ENCODE data around the gene SECTM1.
"Not testable (repeated sequence)": the region's sequence is repeated elsewhere in the genome, so short reads cannot be mapped to it uniquely, and the experiment has no call there.

SECTM1 gene

DNA sequence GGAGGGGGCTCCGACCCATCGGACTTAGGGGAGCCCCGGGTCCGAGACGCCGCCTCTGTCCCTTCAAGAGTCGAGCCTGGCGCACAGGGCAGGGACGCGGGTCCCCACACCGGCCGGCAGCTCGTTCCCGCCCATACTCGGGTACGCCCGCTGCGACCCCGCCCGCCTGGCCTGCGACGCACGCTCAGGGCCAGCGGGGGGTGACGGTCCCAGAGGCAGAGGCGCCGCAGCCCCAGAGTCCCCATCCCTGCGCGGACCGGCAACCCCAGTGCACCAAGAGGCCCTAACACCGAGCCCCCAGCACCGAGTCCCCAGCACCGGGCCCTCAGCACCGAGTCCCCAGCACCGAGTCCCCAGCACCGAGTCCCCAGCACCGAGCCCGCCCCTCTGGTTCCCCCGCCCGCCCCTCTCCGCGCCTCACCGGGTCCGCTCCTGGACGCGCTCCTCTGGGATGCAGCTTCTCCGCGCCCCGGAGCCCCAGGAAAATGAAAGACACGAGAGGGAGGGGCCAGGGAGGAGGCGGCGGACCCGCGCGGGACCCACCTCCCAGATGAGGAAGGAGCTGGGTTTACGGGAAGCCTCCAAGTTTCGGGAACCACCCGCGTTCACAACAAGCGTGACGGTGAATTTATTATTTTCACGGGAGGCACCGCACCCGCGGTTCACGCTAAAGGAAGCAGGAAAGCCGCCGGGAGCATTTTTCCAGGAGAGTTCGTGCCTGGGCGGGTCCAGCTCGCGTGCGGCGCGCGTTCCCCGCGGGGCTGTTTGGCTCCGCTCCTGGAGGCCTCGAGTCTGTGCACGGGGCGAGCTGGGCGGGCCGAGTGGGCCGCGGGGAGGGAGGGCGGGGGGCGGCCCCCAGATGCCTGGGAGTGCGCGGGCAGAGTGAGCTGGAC is at the start of gene SECTM1:
SECTM1 (minus strand) TSS at position 488 of the 893 bp plus-strand sequence. CDS start 6,526 bp downstream, outside the sequence.
- no peak for DNase-seq (ENCODE audit: low spot score)

DNA sequence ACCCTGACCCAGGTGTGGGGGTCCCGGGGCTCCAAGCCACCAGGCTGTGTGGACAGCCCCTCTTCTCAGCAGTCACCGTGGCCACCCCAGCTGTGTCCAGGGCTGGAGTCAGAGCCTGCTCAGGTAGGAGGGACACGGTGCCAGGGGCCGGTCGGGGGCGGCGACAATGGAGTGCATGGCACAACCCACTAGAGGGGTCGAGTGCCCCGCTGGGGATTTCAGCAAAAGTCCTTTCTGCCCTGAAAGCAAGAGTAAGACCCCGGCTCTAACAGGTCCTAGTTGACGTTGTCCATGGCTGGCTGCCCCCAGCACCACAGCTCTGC is 49.3 kb upstream of the SECTM1 start:
- no peak for DNase-seq (ENCODE audit: low spot score)

DNA sequence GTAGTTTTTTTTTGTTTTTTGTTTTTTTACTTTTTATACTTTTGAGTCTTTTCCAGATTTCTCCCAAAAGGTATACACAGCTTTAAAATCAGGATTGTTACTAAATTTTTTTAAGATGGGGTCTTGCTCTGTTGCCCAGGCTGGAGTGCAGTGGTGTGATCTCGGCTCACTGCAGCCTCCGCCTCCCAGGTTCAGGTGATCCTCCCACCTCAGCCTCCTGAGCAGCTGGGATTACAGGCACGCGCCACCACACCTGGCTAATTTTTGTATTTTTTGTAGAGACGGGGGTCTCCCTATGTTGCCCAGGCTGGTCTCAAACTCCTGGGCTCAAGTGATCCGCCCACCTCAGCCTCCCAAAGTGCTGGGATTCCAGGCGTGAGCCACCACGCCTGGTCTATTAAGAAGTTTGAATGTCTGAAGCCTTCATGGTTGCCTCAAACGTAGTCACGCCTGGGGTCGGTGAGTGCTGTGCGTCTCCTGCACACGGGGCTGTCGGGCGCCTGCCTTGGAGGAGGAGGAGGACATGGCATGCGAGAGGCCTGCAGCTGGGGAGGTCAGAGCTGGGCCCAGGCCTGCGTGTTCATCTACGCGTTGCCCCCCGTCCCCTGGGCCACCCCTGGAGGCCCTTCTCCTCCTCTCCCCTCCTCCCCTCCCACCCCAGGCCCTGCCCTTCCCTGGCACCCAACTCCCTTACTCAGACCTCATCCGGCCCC is 48.8 kb upstream of the SECTM1 start:
- DNase-seq (ENCODE audit: low spot score), result not testable (repeated sequence)

DNA sequence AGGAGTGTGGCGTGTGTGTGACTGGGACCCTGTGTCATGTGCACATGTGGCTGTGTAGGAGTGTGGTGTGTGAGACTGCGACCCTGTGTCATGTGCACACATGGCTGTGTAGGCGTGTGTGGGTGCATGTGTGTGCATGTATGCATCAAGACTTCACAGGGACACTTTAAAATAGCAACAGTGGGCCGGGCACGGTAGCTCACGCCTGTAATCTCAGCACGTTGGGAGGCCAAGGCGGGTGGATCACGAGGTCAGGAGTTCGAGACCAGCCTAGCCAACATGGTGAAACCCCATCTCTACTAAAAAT is 48.1 kb upstream of the SECTM1 start:
- DNase-seq (ENCODE audit: low spot score), result not testable (repeated sequence)

DNA sequence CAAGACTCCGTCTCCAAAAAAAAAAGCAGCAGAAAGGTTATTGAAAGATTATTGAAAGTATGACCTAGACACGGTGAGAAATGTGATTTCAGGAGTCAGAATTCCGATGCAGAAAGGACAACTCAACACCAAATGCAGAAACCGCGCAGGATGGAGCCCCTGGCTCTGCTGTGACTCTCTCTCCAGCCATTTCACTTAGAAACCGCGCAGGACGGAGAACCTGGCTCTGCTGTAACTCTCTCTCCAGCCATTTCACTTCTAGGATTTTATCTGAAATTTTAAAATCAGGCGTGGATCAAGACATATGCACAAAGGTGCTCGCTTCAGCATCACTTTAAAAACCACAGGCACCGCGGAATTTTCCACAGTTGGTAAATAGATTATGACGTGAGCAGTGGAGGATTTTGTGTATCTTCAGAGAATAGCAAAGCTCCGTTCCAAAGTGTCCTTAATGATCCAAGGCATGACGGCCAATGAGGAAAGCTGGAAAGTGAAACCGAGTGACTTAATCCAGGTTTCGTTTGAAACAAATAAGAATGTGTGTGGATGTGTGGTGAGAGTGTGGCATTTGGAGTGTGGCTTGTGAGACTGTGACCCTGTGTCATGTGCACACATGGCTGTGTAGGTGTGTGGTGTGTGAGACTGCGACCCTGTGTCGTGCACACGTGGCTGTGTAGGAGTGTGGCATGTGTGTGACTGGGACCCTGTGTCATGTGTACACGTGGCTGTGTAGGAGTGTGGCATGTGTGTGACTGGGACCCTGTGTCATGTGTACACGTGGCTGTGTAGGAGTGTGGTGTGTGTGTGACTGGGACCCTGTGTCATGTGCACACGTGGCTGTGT is 47.5 kb upstream of the SECTM1 start:
- DNase-seq (ENCODE audit: low spot score), result peak; percentile 44

DNA sequence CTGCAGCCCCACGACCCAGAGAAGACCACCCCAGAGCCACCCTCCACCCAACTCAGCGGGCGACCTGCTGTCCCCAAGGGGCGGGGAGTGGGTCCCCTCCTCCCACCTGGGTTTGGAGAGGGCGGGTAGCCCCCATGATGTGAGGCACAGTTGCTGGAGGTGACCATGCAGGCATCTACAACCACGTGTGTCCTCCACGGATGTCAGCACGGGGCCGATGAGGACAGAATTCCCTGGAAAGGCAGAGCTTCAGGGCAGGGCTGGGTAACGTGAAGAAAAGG is 45.1 kb upstream of the SECTM1 start:
- DNase-seq (ENCODE audit: low spot score), result no peak

DNA sequence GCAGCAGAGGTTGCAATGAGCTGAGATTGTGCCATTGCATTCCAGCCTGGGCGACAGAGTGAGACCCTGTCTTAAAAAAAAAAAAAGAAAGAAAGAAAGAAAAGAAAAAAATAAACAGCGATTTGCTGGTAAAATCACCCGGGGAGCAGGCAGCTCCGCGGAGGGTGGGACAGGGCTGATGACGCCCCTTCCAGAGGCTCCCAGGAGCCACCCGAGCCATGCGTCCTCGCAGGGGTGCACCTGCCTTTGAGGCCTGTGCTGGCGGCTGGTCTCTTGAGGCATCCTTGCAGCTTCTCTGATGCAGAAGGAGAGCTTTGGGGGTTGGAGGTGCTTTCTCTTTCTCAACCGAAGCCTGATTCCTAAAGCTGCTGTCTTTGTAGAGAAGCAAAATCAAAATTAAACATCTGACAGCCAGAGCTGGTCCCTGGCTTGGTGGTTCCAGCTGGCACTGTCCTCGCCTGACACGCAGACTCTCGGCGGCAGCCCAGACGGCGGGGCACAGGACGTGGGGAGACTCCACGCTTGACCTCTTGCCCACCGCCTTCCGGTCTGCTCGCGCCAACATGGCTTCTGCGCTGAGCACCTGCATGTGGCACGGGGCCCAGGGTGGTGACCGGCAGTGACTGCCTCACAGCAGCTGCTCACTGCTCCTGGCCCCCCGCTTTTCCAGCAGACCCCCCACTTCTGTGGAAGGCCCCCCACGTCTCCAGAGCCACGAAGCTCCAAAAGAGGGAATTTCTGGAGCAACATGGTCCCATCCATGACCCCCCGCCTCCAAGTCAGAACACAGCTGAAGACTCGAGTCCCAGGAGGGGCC is 44.6 kb upstream of the SECTM1 start:
- DNase-seq (ENCODE audit: low spot score), result no peak

DNA sequence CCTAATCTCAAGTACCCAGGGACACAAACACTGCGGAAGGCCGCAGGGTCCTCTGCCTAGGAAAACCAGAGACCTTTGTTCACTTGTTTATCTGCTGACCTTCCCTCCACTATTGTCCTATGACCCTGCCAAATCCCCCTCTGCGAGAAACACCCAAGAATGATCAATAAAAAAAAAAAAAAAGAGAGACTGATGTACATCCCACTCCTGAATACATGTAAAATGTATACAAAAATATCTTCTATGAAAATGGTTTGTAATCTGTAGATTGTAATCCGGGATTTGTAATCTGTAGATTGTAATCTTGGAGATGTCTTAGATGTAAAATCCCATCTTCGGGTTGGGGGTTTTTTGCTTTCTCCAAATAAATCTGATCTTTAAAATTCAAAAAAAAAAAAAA is 43.7 kb upstream of the SECTM1 start:
- DNase-seq (ENCODE audit: low spot score), result not testable (repeated sequence)

DNA sequence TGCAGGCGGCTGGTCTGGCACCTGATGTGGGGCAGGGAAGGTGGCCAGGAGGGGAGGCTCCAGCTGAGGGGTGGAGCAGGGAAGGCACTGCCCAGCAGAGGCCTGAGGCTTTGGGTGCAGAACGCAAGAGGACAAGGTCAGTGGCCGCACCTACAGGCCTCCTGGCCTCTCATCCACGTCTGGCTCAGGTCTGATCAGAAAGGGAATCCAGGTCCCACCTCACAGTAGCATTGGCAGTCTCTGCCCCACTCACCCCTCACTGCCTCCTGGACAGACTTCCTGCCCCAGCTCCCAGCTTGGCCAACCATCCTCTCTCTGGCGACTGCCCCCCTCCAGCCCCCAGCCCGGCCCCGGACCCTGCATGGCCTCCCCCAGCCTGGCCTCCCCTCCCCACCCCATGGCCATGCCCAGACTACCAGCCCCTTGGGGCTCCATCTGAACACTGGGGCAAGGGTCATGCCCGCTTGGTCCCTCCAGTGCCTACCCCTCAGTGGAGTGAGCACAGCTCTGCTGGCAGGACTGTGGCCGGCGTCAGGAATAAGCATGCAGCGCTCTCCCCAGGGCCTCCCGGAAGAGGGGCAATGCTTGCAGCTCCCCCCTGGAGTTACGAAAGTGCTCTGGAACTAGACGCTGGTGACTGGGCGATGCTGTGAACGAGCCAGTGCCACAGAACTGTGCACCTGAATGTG is 42.6 kb upstream of the SECTM1 start:
- no peak for DNase-seq (ENCODE audit: low spot score)

DNA sequence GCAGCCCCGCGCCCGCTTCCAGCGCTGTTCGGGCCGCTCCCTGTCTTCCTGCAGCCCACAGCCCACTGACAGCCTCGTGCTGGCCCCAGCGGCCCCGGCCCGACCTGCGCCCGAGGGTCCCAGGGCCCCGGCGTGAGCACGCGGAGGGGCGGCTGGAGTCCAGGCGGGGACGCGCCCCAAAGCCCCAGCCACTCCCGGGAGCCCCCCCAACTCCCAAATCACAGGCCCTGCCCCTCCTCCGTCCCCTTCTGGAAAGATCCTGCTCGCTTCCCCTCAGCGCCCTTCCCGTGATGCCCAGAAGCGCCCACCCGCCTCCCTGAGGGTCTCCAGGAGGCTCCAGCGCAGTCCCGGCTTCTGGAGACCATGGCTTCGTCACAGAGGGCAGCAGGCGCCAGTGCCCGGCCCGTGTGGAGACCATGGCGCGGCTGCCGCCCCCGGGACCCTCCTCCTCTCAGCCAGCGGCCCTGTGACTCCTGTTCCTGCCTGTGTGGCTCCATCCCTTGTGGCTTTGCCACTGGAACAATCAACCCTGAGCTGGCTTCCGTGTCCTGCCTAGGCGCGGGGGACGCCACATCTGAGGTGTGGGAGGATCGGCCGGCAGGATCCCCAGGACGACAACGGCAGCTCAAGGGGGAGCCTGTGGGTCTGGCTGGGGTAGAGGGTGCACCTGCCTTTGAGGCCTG is 41.9 kb upstream of the SECTM1 start:
- no peak for DNase-seq (ENCODE audit: low spot score)

DNA sequence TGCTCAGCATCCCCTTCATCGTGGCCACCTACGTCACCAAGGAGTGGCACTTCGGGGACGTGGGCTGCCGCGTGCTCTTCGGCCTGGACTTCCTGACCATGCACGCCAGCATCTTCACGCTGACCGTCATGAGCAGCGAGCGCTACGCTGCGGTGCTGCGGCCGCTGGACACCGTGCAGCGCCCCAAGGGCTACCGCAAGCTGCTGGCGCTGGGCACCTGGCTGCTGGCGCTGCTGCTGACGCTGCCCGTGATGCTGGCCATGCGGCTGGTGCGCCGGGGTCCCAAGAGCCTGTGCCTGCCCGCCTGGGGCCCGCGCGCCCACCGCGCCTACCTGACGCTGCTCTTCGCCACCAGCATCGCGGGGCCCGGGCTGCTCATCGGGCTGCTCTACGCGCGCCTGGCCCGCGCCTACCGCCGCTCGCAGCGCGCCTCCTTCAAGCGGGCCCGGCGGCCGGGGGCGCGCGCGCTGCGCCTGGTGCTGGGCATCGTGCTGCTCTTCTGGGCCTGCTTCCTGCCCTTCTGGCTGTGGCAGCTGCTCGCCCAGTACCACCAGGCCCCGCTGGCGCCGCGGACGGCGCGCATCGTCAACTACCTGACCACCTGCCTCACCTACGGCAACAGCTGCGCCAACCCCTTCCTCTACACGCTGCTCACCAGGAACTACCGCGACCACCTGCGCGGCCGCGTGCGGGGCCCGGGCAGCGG is 41.2 kb upstream of the SECTM1 start:
- no peak for DNase-seq (ENCODE audit: low spot score)

DNA sequence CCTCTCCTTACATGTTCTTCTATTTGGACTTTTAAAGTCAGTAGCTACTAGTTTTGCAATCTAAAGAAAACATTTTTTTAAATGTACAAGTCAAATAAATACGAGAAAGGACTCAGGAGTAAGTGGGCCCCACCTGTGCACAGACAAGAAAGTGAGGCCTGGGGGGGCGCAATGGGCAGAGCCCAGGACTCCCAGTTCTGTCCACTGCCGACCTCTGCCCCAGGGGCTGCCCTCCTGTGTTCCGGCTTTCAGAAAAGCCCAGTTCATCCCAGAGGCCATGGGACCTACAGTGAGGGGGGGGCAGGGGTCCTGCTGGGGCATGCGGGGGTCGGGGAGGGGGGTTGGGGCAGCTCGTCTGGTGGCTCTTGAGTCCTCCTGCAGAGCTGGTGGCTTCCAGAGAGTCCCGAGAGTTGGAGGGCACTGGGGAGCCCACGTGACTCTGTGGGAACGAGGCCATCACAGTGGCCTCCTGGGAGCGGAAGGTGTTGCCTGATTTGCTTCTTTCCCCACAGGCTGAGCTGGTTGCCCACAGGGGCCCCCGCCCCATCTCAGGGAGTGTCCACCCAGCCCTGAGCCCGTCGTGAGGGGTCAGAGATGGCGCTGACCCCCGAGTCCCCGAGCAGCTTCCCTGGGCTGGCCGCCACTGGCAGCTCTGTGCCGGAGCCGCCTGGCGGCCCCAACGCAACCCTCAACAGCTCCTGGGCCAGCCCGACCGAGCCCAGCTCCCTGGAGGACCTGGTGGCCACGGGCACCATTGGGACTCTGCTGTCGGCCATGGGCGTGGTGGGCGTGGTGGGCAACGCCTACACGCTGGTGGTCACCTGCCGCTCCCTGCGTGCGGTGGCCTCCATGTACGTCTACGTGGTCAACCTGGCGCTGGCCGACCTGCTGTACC is 40.4 kb upstream of the SECTM1 start:
- DNase-seq (ENCODE audit: low spot score), result no peak

DNA sequence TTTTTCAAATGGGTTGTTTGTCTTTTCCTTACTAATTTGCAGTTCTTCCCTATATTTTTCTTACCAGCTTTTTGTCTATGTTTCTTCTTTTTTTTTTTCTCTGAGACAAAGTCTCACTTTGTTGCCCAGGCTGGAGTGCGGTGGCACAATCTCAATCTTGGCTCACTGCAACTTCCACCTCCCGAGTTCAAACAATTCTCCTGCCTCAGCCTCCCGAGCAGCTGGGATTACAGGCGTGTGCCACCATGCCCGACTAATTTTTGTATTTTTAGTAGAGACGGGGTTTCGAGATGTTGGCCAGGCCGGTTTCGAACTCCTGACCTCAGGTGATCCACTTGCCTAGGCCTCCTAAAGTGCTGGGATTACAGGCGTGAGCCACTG is 39.5 kb upstream of the SECTM1 start:
- DNase-seq (ENCODE audit: low spot score), result not testable (repeated sequence)

DNA sequence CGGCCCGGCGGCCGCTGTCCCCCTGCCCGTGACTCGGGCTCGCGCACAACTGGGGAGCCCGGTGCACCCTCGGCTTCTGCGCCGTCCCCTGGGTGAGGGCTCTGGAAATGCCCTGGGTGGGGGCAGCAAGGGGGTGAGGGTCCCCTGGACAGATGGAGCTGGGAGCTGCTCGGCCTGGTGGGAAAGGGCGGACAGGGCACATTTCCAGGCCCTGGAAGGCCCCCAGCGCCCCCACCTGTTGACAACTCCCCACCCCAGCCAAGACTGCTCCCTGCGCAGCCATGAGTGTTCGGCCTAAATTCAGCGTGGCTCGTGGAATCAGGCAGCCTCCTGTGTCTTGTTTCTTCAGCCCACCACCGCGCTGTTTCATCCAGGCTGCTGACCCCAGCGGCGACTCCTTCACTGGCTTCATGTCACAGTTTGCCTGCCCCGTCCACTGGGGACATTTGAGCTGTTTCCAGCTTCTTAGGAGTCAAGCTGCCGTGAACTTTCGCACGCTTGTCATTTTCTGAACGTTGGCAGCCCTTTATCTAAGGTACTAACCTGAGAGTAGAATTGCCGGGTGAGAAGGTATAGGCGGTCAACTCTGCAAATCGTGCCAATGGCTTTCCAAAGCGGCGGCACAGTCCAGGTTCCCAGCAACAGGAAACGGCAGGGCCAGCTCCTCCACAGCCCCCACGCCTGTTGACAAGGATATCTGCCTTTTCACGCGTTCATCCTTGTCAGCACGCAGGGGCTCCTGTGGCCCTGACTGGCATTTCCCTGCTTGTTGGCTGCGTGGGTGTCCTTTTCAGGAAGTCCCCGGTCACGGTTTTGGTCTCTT is 38.9 kb upstream of the SECTM1 start:
- no peak for DNase-seq (ENCODE audit: low spot score)

DNA sequence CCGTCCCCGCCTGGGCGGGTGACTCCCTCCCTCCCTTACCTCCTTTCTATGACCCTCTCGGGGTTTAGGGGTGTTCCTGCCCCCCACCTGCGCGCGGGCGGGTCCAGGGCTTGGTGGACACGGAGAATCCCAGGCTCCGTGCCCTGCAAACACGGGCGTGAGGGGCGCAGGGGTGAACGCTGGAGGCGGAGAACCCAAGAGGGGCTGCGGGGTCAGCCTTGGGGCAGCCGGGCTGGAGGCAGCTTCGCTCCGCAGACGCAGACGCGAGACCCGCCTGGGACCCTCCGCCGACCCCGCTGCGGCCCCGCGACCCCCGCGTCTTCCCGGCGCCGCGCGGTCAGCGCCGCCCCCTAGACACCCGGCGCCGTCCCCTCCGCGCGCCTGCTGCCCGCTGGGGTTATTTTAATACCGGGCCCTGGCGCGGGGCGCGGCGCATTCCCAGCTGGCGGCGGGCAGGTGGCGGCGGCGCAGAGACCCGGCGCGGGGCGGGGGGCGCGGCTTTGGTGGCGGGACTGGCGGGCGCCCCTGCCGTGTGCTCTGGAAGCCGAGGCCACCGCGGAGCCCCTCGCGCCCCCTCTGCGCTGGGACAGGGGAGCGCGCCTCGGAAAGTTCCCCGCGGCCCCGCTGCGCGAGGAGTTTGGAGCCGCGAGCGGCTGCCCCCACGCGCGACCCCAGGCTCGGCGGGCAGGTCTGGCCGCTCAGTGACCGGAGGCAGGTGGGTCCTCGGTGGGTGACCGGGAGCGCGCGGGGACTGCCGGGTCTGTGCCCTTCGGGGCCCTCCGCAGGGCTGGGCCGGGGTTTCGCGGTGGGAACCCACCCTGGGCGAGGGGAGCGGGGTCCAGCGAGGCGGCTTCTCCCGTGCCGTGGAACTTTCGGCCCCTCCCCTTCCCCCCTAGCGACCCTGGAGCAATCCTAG is 38.0 kb upstream of the SECTM1 start, which contains the start of gene UTS2R:
UTS2R (plus strand) TSS at position 433 of the 916 bp plus-strand sequence. CDS start 2,560 bp downstream, outside the sequence.
- DNase-seq (ENCODE audit: low spot score), result no peak

DNA sequence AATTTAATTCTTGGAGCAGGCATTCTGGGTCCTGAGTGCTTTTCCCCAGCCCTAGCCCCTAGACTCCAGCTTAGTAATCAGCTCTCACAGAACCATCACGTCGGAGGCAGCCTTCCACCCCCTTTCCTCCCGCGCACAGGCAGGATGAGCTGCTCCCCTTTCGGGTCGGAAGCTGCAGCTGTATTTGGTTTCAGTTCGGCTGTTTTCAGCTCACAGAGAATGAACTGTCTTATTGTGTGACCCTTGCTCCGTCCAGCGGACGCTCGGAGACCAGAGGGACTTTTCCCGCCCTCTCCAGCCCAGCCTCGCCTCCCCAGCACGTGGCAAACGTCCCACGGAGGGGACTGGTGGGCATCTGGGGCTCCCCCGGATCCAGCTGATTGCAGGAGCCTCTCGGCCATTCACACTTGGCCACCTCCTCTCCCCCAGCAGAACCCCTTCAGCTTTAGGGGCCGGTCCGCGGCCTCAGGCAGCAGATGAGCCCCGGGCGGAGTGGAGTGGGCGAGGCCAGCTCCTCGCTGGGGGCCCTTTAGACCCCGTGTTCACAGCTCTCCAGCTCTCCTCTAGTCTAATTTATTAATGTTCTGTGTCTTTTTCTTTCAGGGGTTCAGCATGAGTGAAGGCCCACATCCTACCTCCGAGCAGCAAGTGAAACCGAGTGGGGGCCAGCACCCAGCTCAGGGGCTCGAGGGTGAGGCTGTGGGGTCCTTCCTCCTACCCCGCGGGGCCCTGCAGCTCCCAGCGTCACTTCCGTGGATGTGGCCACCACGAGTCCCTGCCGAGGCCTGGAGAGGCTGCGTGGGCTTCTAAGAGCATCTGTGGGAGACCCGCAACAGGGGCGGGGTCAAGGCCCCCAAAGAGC is 37.1 kb upstream of the SECTM1 start:
- DNase-seq (ENCODE audit: low spot score), result no peak

All from kidney tubule cell (primary cell).